H9 (cell line): ENCODE results near the gene RNF32. TPM values are rescaled to one million over a fixed set of nuclear protein-coding genes. Genes with fewer than 3 reads are reported as not detected.

Experiments used
- DNase-seq: peaks from one replicate; pipeline ENCODE4 v3.0.0-alpha.2; 2017
- H2AFZ ChIP-seq: one replicate; pipeline ENCODE4 v1.6.1; 2013; ENCODE audit warnings: mild to moderate bottlenecking, low read length, control low read depth, moderate library complexity
- H2AK5ac ChIP-seq: 2 replicates; pipeline ENCODE4 v1.6.1; 2013; ENCODE audit warnings: low read length, control low read depth, mixed read lengths; ENCODE audit not compliant: insufficient read length
- H2BK120ac ChIP-seq: one replicate; pipeline ENCODE4 v1.6.1; 2013; ENCODE audit warnings: low read depth, mild to moderate bottlenecking, low read length, control low read depth, inconsistent platforms; ENCODE audit not compliant: poor library complexity, severe bottlenecking
- H2BK12ac ChIP-seq: 2 replicates; pipeline ENCODE4 v1.6.1; 2013; ENCODE audit warnings: low read length, control low read depth, mixed read lengths, low read depth; ENCODE audit not compliant: insufficient read length
- H2BK15ac ChIP-seq: 2 replicates; pipeline ENCODE4 v1.6.1; 2013; ENCODE audit warnings: low read depth, low read length, control low read depth
- H2BK20ac ChIP-seq: one replicate; pipeline ENCODE4 v1.6.1; 2013; ENCODE audit warnings: low read depth, mild to moderate bottlenecking, low read length, control low read depth, inconsistent platforms; ENCODE audit not compliant: poor library complexity, severe bottlenecking
- H2BK5ac ChIP-seq: 2 replicates; pipeline ENCODE4 v1.6.1; 2013; ENCODE audit warnings: low read length, control low read depth, mixed read lengths; ENCODE audit not compliant: insufficient read length
- H3K14ac ChIP-seq: 2 replicates; pipeline ENCODE4 v1.6.1; 2013; ENCODE audit warnings: low read length, control low read depth; ENCODE audit not compliant: insufficient read depth
- H3K18ac ChIP-seq: 2 replicates; pipeline ENCODE4 v1.6.1; 2013; ENCODE audit warnings: low read depth, mild to moderate bottlenecking, mixed read lengths, low read length, control low read depth; ENCODE audit not compliant: insufficient read length
- H3K23ac ChIP-seq: 2 replicates; pipeline ENCODE4 v1.6.1; 2013; ENCODE audit warnings: low read length, control low read depth, mixed read lengths, low read depth; ENCODE audit not compliant: insufficient read length
- H3K23me2 ChIP-seq: 2 replicates; pipeline ENCODE4 v1.6.1; 2013; ENCODE audit warnings: low read depth, mild to moderate bottlenecking, mixed read lengths, low read length, control low read depth; ENCODE audit not compliant: insufficient read length, poor library complexity, severe bottlenecking
- H3K27ac ChIP-seq: 2 replicates; pipeline ENCODE4 v1.5.1; 2013; ENCODE audit warnings: low read length, control low read depth, mixed read lengths, low read depth; ENCODE audit not compliant: insufficient read length
- H3K27me3 ChIP-seq: 2 replicates; pipeline ENCODE4 v1.6.1; 2013; ENCODE audit warnings: low read length, control low read depth, inconsistent platforms; ENCODE audit not compliant: insufficient read depth
- H3K4ac ChIP-seq: 2 replicates; pipeline ENCODE4 v1.6.1; 2013; ENCODE audit warnings: low read depth, mild to moderate bottlenecking, control low read depth, inconsistent platforms, low read length, moderate library complexity
- H3K4me1 ChIP-seq: 2 replicates; pipeline ENCODE4 v1.6.1; 2013; ENCODE audit warnings: low read length, control low read depth, inconsistent platforms; ENCODE audit not compliant: insufficient read depth
- H3K4me2 ChIP-seq: 2 replicates; pipeline ENCODE4 v1.6.1; 2013; ENCODE audit warnings: low read length, control low read depth, mixed read lengths; ENCODE audit not compliant: insufficient read length, insufficient read depth
- H3K56ac ChIP-seq: 2 replicates; pipeline ENCODE4 v1.6.1; 2013; ENCODE audit warnings: low read depth, mild to moderate bottlenecking, mixed read lengths, low read length, control low read depth; ENCODE audit not compliant: insufficient read length
- H3K79me1 ChIP-seq: 2 replicates; pipeline ENCODE4 v1.6.1; 2013; ENCODE audit warnings: low read depth, mild to moderate bottlenecking, moderate library complexity, low read length, control low read depth, inconsistent platforms; ENCODE audit not compliant: insufficient read depth, poor library complexity, severe bottlenecking
- H3K79me2 ChIP-seq: 2 replicates; pipeline ENCODE4 v1.6.1; 2013; ENCODE audit warnings: low read length, control low read depth, inconsistent platforms; ENCODE audit not compliant: insufficient read depth
- H3K9ac ChIP-seq: 2 replicates; pipeline ENCODE4 v1.6.1; 2013; ENCODE audit warnings: low read length, control low read depth, mixed read lengths; ENCODE audit not compliant: insufficient read length; ENCODE audit errors: extremely low read depth
- H3K9me3 ChIP-seq: one replicate; pipeline ENCODE4 v1.6.1; 2013; ENCODE audit warnings: low read depth, low read length, inconsistent platforms; ENCODE audit not compliant: control insufficient read depth
- H3T11ph ChIP-seq: one replicate; pipeline ENCODE4 v1.6.1; 2013; ENCODE audit warnings: mild to moderate bottlenecking, low read length, control low read depth, inconsistent platforms
- H4K20me1 ChIP-seq: one replicate; pipeline ENCODE4 v1.6.1; 2013; ENCODE audit not compliant: control insufficient read depth, insufficient read length, insufficient read depth
- H4K5ac ChIP-seq: 2 replicates; pipeline ENCODE4 v1.6.1; 2013; ENCODE audit warnings: low read depth, mild to moderate bottlenecking, mixed read lengths, low read length, control low read depth; ENCODE audit not compliant: insufficient read length
- H4K8ac ChIP-seq: replicated peaks from 2 replicates; pipeline ENCODE4 v1.6.1; 2013; ENCODE audit warnings: low read length, control low read depth, mixed read lengths, low read depth; ENCODE audit not compliant: insufficient read length
- H4K91ac ChIP-seq: 2 replicates; pipeline ENCODE4 v1.6.1; 2013; ENCODE audit warnings: low read depth, mild to moderate bottlenecking, moderate library complexity, mixed read lengths, low read length, control low read depth; ENCODE audit not compliant: insufficient read length
- H3K27ac Mint-ChIP-seq, 3 experiments: 2 replicates in 2 of 3; 3 replicates in 1 of 3; pipeline ENCODE4 v1.8.0; 2020 to 2021; ENCODE audit warnings: mixed read lengths in 3 of 3, mild to moderate bottlenecking in 1 of 3, moderate library complexity in 1 of 3
- H3K27me3 Mint-ChIP-seq: 2 replicates; pipeline ENCODE4 v1.8.0; 2021; ENCODE audit warnings: low read depth, mild to moderate bottlenecking, moderate library complexity, mixed read lengths
- H3K36me3 Mint-ChIP-seq, 3 experiments: 2 replicates in 2 of 3; 3 replicates in 1 of 3; pipeline ENCODE4 v1.8.0; 2020 to 2021; ENCODE audit warnings: low read depth in 3 of 3, mixed read lengths in 3 of 3; ENCODE audit not compliant: insufficient read depth in 1 of 3
- H3K4me1 Mint-ChIP-seq, 2 experiments: 2 replicates each; pipeline ENCODE4 v1.8.0; 2020; ENCODE audit warnings: mixed read lengths in 2 of 2
- H3K4me3 Mint-ChIP-seq, 2 experiments: 2 replicates in 1 of 2; 3 replicates in 1 of 2; pipeline ENCODE4 v1.8.0; 2020 to 2021; ENCODE audit warnings: mild to moderate bottlenecking in 2 of 2, mixed read lengths in 2 of 2, moderate library complexity in 1 of 2
- H3K9me3 Mint-ChIP-seq, 2 experiments: 2 replicates in 1 of 2; 3 replicates in 1 of 2; pipeline ENCODE4 v1.8.0; 2020; ENCODE audit warnings: mild to moderate bottlenecking in 2 of 2, mixed read lengths in 2 of 2, moderate library complexity in 1 of 2
- CTCF ChIP-seq: fragments of 200-600 bp; sonication (generic); conservative IDR thresholded peaks from 3 replicates; pipeline ENCODE4 v1.8.0; 2021; ENCODE audit warnings: antibody characterized with exemption, mild to moderate bottlenecking
- WGBS: extraction: QIAGEN DNeasy Blood & Tissue Kit; methylation state at CpG from one replicate; pipeline ENCODE4 v1.1.7; 2013; ENCODE audit warnings: missing lambda C conversion rate, low lambda C conversion rate, mixed read lengths; ENCODE audit not compliant: insufficient read length; ENCODE audit errors: extremely low coverage; 5-methylcytosine and 5-hydroxymethylcytosine counted together
- total RNA-seq: library from RNA; stranded (reverse); gene quantifications from 2 replicates; pipeline ENCODE4 v1.2.1, GENCODE V29; 2021

RNF32 gene
- total RNA-seq, 1 experiment from 2014 or later, result 0.90 TPM

- Histone ChIP-seq H2BK120ac (no peak overlapping the region), H2BK12ac (no peak overlapping the region), H3K9ac (no peak overlapping the region), H3T11ph (no peak overlapping the region), H3K27me3 (no peaks in the 10 kb centered on the region), H4K5ac (no peak overlapping the region), H2AFZ (no peak overlapping the region), H2BK15ac (no peak overlapping the region), H3K23ac (no peak overlapping the region), H3K4ac (no peak overlapping the region), H4K8ac (no peak overlapping the region), H2AK5ac (no peak overlapping the region), H3K79me1 (no peaks in the 10 kb centered on the region), H3K27ac (no peak overlapping the region), H3K4me2 (no peak overlapping the region), H3K9me3 (no peaks in the 10 kb centered on the region), H4K20me1 (no peaks in the 10 kb centered on the region), H3K14ac (no peak overlapping the region), H3K56ac (no peak overlapping the region), H3K79me2 (no peaks in the 10 kb centered on the region), H2BK20ac (no peak overlapping the region), H2BK5ac (no peak overlapping the region), H4K91ac (no peak overlapping the region), H3K18ac (no peak overlapping the region), H3K23me2 (no peaks in the 10 kb centered on the region), H3K4me1 (peaks cover 10% of the 10 kb centered on the region; the same call in 1 of the 2 replicates)
- no peak for TF ChIP-seq CTCF
- no CpG with 5 or more reads among the region's 19 CpGs for WGBS
- no peak overlapping the region for H3K4me3 Mint-ChIP-seq
- H3K9me3 Mint-ChIP-seq, result no peaks in the 10 kb centered on the region
- H3K4me1 Mint-ChIP-seq, result peaks cover 39 to 40% of the 10 kb centered on the region in 2 experiments
- DNase-seq, result no peak
- H3K27ac Mint-ChIP-seq, result peak overlapping the region in 1 of 3 experiments; percentile 48; a peak in 3 of 7 replicates
- H3K27me3 Mint-ChIP-seq, result no peaks in the 10 kb centered on the region
- H3K36me3 Mint-ChIP-seq, result peaks cover 4 to 14% (median 12%) of the 10 kb centered on the region in 3 experiments; a peak in 6 of 7 replicates
Measured at GRCh38 chr7:156669035-156669828, 28.7 kb downstream of the RNF32 start.
